Neuronal stem cell (in vitro differentiated cells): Measurements from ENCODE around the gene ASPDH.

Experiments used
- DNase-seq: peaks from one replicate; pipeline ENCODE4 v3.0.0-alpha.2; 2013; ENCODE audit warnings: low spot score
- H2AFZ ChIP-seq: one replicate; pipeline ENCODE4 v1.6.1; 2013; ENCODE audit warnings: mild to moderate bottlenecking, low read length, inconsistent platforms
- H2AK5ac ChIP-seq: 2 replicates; pipeline ENCODE4 v1.6.1; 2013; ENCODE audit warnings: low read depth, mild to moderate bottlenecking, inconsistent platforms, low read length, moderate library complexity, mixed read lengths
- H2BK120ac ChIP-seq: 2 replicates; pipeline ENCODE4 v1.6.1; 2013; ENCODE audit warnings: low read depth, mild to moderate bottlenecking, inconsistent platforms, low read length, moderate library complexity, mixed read lengths
- H2BK12ac ChIP-seq: one replicate; pipeline ENCODE4 v1.6.1; 2013; ENCODE audit warnings: low read length, inconsistent platforms
- H2BK15ac ChIP-seq: 2 replicates; pipeline ENCODE4 v1.6.1; 2013; ENCODE audit warnings: mild to moderate bottlenecking, low read length, inconsistent platforms, mixed read lengths
- H2BK5ac ChIP-seq: one replicate; pipeline ENCODE4 v1.6.1; 2013; ENCODE audit warnings: inconsistent platforms, mild to moderate bottlenecking, low read length, moderate library complexity
- H3K14ac ChIP-seq: one replicate; pipeline ENCODE4 v1.6.1; 2013; ENCODE audit warnings: low read length, inconsistent platforms
- H3K18ac ChIP-seq: 2 replicates; pipeline ENCODE4 v1.6.1; 2013; ENCODE audit warnings: low read length, inconsistent platforms
- H3K23ac ChIP-seq: 2 replicates; pipeline ENCODE4 v1.6.1; 2013; ENCODE audit warnings: low read depth, mild to moderate bottlenecking, mixed read lengths, low read length, inconsistent platforms; ENCODE audit not compliant: poor library complexity
- H3K27ac ChIP-seq: replicated peaks from 3 replicates; pipeline ENCODE4 v1.5.1; 2013; ENCODE audit warnings: low read length, inconsistent platforms
- H3K27me3 ChIP-seq, 3 experiments: 2 replicates each; pipeline ENCODE4 v1.6.1; 2013; ENCODE audit warnings: low read length in 3 of 3, mild to moderate bottlenecking in 2 of 3, inconsistent platforms in 1 of 3, low read depth in 1 of 3, mixed read lengths in 1 of 3, moderate library complexity in 1 of 3; ENCODE audit not compliant: control insufficient read depth in 3 of 3, insufficient read depth in 3 of 3
- H3K36me3 ChIP-seq, 2 donors: replicated peaks in 1 of 2; 2 replicates each; pipeline ENCODE4 v1.6.1; 2013; ENCODE audit warnings: low read length in 2 of 2; ENCODE audit not compliant: control insufficient read depth in 2 of 2, insufficient read depth in 2 of 2
- H3K4ac ChIP-seq: 2 replicates; pipeline ENCODE4 v1.6.1; 2013; ENCODE audit warnings: inconsistent platforms, mild to moderate bottlenecking, low read length, moderate library complexity
- H3K4me1 ChIP-seq, 2 donors: 1 replicate in 1 of 2; 2 replicates in 1 of 2; pipeline ENCODE4 v1.6.1; 2013; ENCODE audit warnings: low read length in 2 of 2, low read depth in 1 of 2; ENCODE audit not compliant: control insufficient read depth in 2 of 2, insufficient read depth in 1 of 2
- H3K4me2 ChIP-seq: one replicate; pipeline ENCODE4 v1.6.1; 2013; ENCODE audit warnings: mild to moderate bottlenecking, low read length, inconsistent platforms; ENCODE audit not compliant: insufficient read depth, poor library complexity, severe bottlenecking
- H3K4me3 ChIP-seq, 2 donors: 2 replicates each; pipeline ENCODE4 v1.5.1; 2013; ENCODE audit warnings: low read length in 2 of 2, mild to moderate bottlenecking in 2 of 2, inconsistent platforms in 1 of 2, moderate library complexity in 1 of 2
- H3K79me1 ChIP-seq: one replicate; pipeline ENCODE4 v1.6.1; 2013; ENCODE audit warnings: low read depth, mild to moderate bottlenecking, inconsistent platforms, low read length, moderate library complexity
- H3K9ac ChIP-seq: one replicate; pipeline ENCODE4 v1.6.1; 2013; ENCODE audit warnings: mild to moderate bottlenecking, low read depth, low read length, inconsistent platforms; ENCODE audit not compliant: poor library complexity
- H3K9me3 ChIP-seq, 2 donors: replicated peaks in 1 of 2; 2 replicates each; pipeline versions ENCODE3 to v1.6.1; 2013; ENCODE audit warnings: low read length in 2 of 2, mild to moderate bottlenecking in 2 of 2, inconsistent platforms in 1 of 2, low read depth in 1 of 2, mixed read lengths in 1 of 2, moderate library complexity in 1 of 2; ENCODE audit not compliant: control insufficient read depth in 2 of 2, insufficient read depth in 1 of 2
- H4K8ac ChIP-seq: one replicate; pipeline ENCODE4 v1.6.1; 2013; ENCODE audit warnings: low read depth, mild to moderate bottlenecking, inconsistent platforms, low read length, moderate library complexity
- H4K91ac ChIP-seq: one replicate; pipeline ENCODE4 v1.6.1; 2013; ENCODE audit warnings: low read length, low read depth, mild to moderate bottlenecking, inconsistent platforms; ENCODE audit not compliant: poor library complexity
- WGBS, 2 donors: extraction: QIAGEN DNeasy Blood & Tissue Kit; methylation state at CpG; one replicate each; pipeline ENCODE4 v1.1.7; 2013; ENCODE audit warnings: missing lambda C conversion rate in 2 of 2, mixed read lengths in 1 of 2; ENCODE audit not compliant: insufficient read length in 2 of 2, insufficient replicate concordance in 1 of 2; ENCODE audit errors: extremely low coverage in 2 of 2; 5-methylcytosine and 5-hydroxymethylcytosine counted together

The ASPDH gene

GRCh38 chr19:50547385-50548190 lies 33.9 kb upstream of the ASPDH start:
- no peak overlapping the region for H2BK15ac ChIP-seq
- H3K14ac ChIP-seq, result no peak overlapping the region
- no peak overlapping the region for H2BK120ac ChIP-seq
- WGBS, 2 donors, result no CpG with 5 or more reads among the region's 18 CpGs
- no peak overlapping the region for H2AK5ac ChIP-seq
- no peak for DNase-seq
- H3K18ac ChIP-seq, result no peak overlapping the region
- H2BK5ac ChIP-seq, result no peak overlapping the region
- no peaks in the 10 kb centered on the region for H3K9me3 ChIP-seq
- no peak overlapping the region for H4K8ac ChIP-seq
- H3K79me1 ChIP-seq, result peaks cover 31% of the 10 kb centered on the region
- no peak overlapping the region for H3K4me2 ChIP-seq
- H3K4ac ChIP-seq, result no peak overlapping the region
- H3K4me3 ChIP-seq, result no peak overlapping the region
- no peaks in the 10 kb centered on the region for H3K27me3 ChIP-seq
- no peak overlapping the region for H2AFZ ChIP-seq
- H2BK12ac ChIP-seq, result peak overlapping the region; percentile 34
- H3K27ac ChIP-seq, result no peak overlapping the region
- peaks cover 12 to 17% of the 10 kb centered on the region in 2 donors for H3K4me1 ChIP-seq
- H3K23ac ChIP-seq, result peak overlapping the region; percentile 14
- no peak overlapping the region for H3K9ac ChIP-seq
- H3K36me3 ChIP-seq, result peaks cover 23 to 57% of the 10 kb centered on the region in 2 donors
- H4K91ac ChIP-seq, result no peak overlapping the region

- Histone ChIP-seq H4K8ac (no peak overlapping the region), H3K4me3 (no peak overlapping the region), H2BK15ac (no peak overlapping the region), H2BK5ac (peak overlapping the region; percentile 75), H3K18ac (peak overlapping the region; percentile 19), H3K36me3 (peaks cover 24 to 64% of the 10 kb centered on the region in 2 donors), H3K4me2 (no peak overlapping the region), H3K14ac (no peak overlapping the region), H3K4ac (no peak overlapping the region), H3K27ac (no peak overlapping the region), H3K27me3 (no peaks in the 10 kb centered on the region), H2AK5ac (no peak overlapping the region), H3K79me1 (peaks cover 29% of the 10 kb centered on the region), H2AFZ (no peak overlapping the region), H2BK12ac (no peak overlapping the region), H3K9me3 (no peaks in the 10 kb centered on the region), H2BK120ac (no peak overlapping the region), H3K9ac (peak overlapping the region; percentile 60), H4K91ac (no peak overlapping the region), H3K4me1 (peaks cover 11% of the 10 kb centered on the region in 2 donors), H3K23ac (peak overlapping the region; percentile 97)
- no CpG with 5 or more reads among the region's 29 CpGs for WGBS, 2 donors
- no peak for DNase-seq
Measured at GRCh38 chr19:50546527-50547221, 33.0 kb upstream of the ASPDH start.

- H3K4me1 ChIP-seq, result no peaks in the 10 kb centered on the region
- H2BK15ac ChIP-seq, result no peak overlapping the region
- no peak overlapping the region for H3K4ac ChIP-seq
- no peak overlapping the region for H2BK120ac ChIP-seq
- no peak overlapping the region for H3K14ac ChIP-seq
- H3K4me3 ChIP-seq, result no peak overlapping the region
- peak overlapping the region; percentile 44 for H3K9ac ChIP-seq
- no peak overlapping the region for H2AK5ac ChIP-seq
- no peaks in the 10 kb centered on the region for H3K27me3 ChIP-seq
- no peak overlapping the region for H4K91ac ChIP-seq
- H3K27ac ChIP-seq, result no peak overlapping the region
- WGBS, 2 donors, result no CpG with 5 or more reads among the region's 21 CpGs
- H3K79me1 ChIP-seq, result peaks cover 9% of the 10 kb centered on the region
- no peak overlapping the region for H2AFZ ChIP-seq
- peak overlapping the region; percentile 71 for H2BK5ac ChIP-seq
- H3K9me3 ChIP-seq, result no peaks in the 10 kb centered on the region
- H2BK12ac ChIP-seq, result no peak overlapping the region
- no peak for DNase-seq
- H3K23ac ChIP-seq, result peak overlapping the region; percentile 80
- H4K8ac ChIP-seq, result no peak overlapping the region
- peaks cover 20 to 69% of the 10 kb centered on the region in 2 donors for H3K36me3 ChIP-seq
- no peak overlapping the region for H3K4me2 ChIP-seq
- H3K18ac ChIP-seq, result peak overlapping the region; percentile 17
Measured at GRCh38 chr19:50542943-50543342, 29.2 kb upstream of the ASPDH start.

GRCh38 chr19:50537769-50538230 lies 24.1 kb upstream of the ASPDH start:
- peaks cover 24 to 74% of the 10 kb centered on the region in 2 donors for H3K36me3 ChIP-seq
- no CpG with 5 or more reads among the region's 15 CpGs for WGBS, 2 donors
- no peak overlapping the region for H3K4me2 ChIP-seq
- no peak overlapping the region for H2BK12ac ChIP-seq
- H2BK120ac ChIP-seq, result no peak overlapping the region
- no peak overlapping the region for H4K91ac ChIP-seq
- no peak overlapping the region for H3K4ac ChIP-seq
- no peak overlapping the region for H3K9ac ChIP-seq
- H3K27me3 ChIP-seq, result peaks cover 0 to 1% (median 0%) of the 10 kb centered on the region in 3 experiments
- H2BK5ac ChIP-seq, result no peak overlapping the region
- peaks cover 24% of the 10 kb centered on the region for H3K79me1 ChIP-seq
- no peak overlapping the region for H2AK5ac ChIP-seq
- no peak overlapping the region for H2BK15ac ChIP-seq
- H3K14ac ChIP-seq, result no peak overlapping the region
- no peak overlapping the region for H3K27ac ChIP-seq
- DNase-seq, result peak; percentile 78
- no peak overlapping the region for H2AFZ ChIP-seq
- H3K23ac ChIP-seq, result no peak overlapping the region
- H3K4me1 ChIP-seq, result no peaks in the 10 kb centered on the region
- no peak overlapping the region for H3K4me3 ChIP-seq
- H4K8ac ChIP-seq, result no peak overlapping the region
- peaks cover 7 to 18% of the 10 kb centered on the region in 2 donors for H3K9me3 ChIP-seq
- H3K18ac ChIP-seq, result no peak overlapping the region
